GM10248 (cell line): Measurements from ENCODE around the gene GAB2.

ENCODE experiments used
- CTCF ChIA-PET: fragments of 300-600 bp; sonication (Branson Sonifier 250); formaldehyde crosslinking; extraction: SDS; loops from one replicate; lab custom pipeline; 2021; ENCODE audit warnings: antibody characterized with exemption; lab: Yijun Ruan, JAX
- POLR2A ChIA-PET: fragments of 350-650 bp; sonication (Branson Sonifier 250); formaldehyde crosslinking; extraction: SDS; loops from one replicate; lab custom pipeline; 2020; ENCODE audit warnings: antibody characterized with exemption; lab: Yijun Ruan, JAX
- DNase-seq: peaks from one replicate; pipeline ENCODE4 v3.0.0; 2012; ENCODE audit errors: extremely low spot score
- TF ChIP-seq, protein P1 (sequence below): IDR thresholded peaks from 2 replicates; pipeline ENCODE4 v1.5.1; 2012; ENCODE audit warnings: mild to moderate bottlenecking, low read depth; ENCODE audit errors: extremely low read depth, missing control alignments, control extremely low read depth

Gene GAB2

DNA sequence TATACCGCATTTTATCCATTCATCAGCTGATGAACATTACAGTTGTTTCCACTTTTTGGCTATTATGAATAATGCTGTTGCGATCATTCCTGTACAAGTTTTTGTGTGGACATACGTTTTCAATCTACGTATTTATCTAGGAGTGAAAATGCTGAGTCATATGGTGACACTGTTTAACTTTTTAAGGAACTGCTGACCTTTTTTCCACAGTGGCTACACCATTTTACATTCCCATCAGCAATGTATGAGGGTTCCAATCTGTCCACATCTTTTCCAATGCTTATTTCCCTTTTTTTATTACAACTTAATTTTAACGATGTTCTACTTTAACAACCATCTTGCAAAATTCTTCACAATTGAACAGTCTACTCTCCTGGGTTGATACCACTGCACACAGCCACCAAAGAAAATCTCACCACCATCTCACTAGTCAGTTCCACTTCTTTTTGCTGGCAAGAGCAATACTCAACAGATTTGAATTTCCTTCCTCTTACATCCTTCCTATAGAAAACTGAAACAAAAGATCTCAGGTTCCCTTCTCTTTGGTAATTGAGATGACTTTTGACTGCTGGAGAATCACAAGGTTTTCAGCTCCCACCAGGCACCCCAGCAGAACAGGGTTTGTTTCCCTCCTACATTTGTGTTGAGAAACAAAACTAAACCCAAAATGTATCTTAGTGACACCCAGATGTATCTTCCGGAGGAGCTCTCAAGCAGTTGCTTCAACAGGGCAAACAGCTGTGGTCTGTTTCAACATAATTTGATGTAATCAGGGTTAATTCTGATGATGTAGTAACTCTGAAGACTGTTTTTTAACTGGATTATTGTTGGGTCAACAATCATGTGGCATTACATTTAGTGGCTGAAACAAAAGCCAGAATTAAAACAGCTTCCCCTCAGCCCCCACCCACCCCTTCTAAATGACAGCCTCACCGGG is 7.0 kb upstream of the GAB2 start:
- no peak for DNase-seq
- ChIA-PET CTCF (interaction anchor here (0.8 to 10.6 kb wide), 4 partner anchors 7 to 197 kb away, joined by 4 to 129 read pairs (median 52); no protein-coding TSS in a partner anchor), POLR2A (no interaction called here)
- TF ChIP-seq, protein P1, sequence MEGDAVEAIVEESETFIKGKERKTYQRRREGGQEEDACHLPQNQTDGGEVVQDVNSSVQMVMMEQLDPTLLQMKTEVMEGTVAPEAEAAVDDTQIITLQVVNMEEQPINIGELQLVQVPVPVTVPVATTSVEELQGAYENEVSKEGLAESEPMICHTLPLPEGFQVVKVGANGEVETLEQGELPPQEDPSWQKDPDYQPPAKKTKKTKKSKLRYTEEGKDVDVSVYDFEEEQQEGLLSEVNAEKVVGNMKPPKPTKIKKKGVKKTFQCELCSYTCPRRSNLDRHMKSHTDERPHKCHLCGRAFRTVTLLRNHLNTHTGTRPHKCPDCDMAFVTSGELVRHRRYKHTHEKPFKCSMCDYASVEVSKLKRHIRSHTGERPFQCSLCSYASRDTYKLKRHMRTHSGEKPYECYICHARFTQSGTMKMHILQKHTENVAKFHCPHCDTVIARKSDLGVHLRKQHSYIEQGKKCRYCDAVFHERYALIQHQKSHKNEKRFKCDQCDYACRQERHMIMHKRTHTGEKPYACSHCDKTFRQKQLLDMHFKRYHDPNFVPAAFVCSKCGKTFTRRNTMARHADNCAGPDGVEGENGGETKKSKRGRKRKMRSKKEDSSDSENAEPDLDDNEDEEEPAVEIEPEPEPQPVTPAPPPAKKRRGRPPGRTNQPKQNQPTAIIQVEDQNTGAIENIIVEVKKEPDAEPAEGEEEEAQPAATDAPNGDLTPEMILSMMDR, result no peak

GRCh38 chr11:78423241-78423640 is 5.6 kb upstream of the GAB2 start:
- TF ChIP-seq, protein P1, result no peak
- ChIA-PET POLR2A (no interaction called here), CTCF (interaction anchor here (1.4 to 10.6 kb wide), 5 partner anchors 8 to 195 kb away, joined by 3 to 129 read pairs (median 49); no protein-coding TSS in a partner anchor)
- no peak for DNase-seq

- peak; percentile 38 for DNase-seq
- ChIA-PET CTCF (interaction anchor here (0.6 to 10.6 kb wide), 22 partner anchors 11 to 231 kb away, joined by 3 to 129 read pairs (median 3); partner anchors contain the start of gene NARS2), POLR2A (no interaction called here)
- TF ChIP-seq, protein P1, result no peak
Measured at GRCh38 chr11:78420796-78421209, 3.2 kb upstream of the GAB2 start.

DNA sequence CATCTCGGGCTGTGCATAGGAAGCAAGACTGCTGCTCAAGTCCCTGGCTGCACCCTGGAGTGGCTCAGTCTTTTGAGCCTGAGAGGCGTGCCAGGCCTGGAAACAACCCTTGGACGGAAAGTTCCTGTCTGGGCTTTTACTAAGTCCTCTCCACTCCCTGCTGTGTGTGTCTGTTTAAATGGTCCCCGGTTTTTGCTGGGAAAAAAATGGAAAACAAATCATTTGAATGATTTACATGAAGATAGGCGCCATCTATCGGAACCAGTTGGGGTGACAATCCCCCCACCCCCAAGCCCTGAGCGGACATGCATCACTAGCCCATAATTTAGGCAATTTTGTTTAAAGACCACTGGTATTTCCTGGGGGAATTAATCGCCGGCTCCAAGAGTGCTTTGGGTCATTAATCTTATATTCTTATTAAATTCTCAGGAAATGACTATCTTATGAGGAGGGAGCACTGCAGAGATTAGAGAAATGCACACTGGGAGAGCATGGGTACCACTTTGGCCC is 2.7 kb upstream of the GAB2 start:
- TF ChIP-seq, protein P1, result peak; percentile 71
- no peak for DNase-seq
- ChIA-PET CTCF (interaction anchor here (0.7 to 10.6 kb wide), 20 partner anchors 11 to 231 kb away, joined by 3 to 129 read pairs (median 3); partner anchors contain the start of gene NARS2), POLR2A (no interaction called here)

DNA sequence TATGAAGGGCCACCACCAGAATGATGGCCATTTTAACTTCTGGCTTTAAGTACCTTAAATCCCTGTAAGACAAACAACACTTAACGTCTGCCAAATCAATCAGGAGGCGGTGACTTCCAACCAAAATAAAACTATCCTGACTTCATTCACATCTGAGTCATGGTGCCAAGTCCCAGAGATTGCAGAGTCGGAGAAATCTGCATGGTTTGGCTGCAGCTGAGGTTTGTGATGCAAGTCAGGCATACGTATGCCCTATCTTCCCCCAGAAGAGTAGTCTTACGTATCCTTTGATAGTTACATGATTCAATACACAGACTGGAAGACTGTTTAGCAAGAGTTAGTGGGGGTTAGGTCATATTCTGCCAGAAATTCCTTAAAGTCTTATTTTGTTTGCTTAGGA is 1.7 kb upstream of the GAB2 start:
- DNase-seq, result no peak
- TF ChIP-seq, protein P1, result no peak
- ChIA-PET POLR2A (interaction anchor here (0.8 kb wide), 1 partner anchor 8 kb away, joined by 3 read pairs; no protein-coding TSS in a partner anchor), CTCF (interaction anchor here (1.0 to 10.6 kb wide), 9 partner anchors 12 to 342 kb away, joined by 3 to 129 read pairs (median 4); no protein-coding TSS in a partner anchor)

GRCh38 chr11:78418584-78419211 is 1.1 kb upstream of the GAB2 start:
- ChIA-PET POLR2A (interaction anchor here (0.8 kb wide), 1 partner anchor 9 kb away, joined by 3 read pairs; no protein-coding TSS in a partner anchor), CTCF (interaction anchor here (0.6 to 10.6 kb wide), 14 partner anchors 13 to 341 kb away, joined by 3 to 129 read pairs (median 4); no protein-coding TSS in a partner anchor)
- TF ChIP-seq, protein P1, result no peak
- no peak for DNase-seq
